Measurements from ENCODE around the gene MYH7B. TPM values are rescaled to one million over a fixed set of nuclear protein-coding genes. Genes with fewer than 3 reads are reported as not detected.

The MYH7B gene
- total RNA-seq, 1 donor from 2014 or later: 1.2 TPM

DNA sequence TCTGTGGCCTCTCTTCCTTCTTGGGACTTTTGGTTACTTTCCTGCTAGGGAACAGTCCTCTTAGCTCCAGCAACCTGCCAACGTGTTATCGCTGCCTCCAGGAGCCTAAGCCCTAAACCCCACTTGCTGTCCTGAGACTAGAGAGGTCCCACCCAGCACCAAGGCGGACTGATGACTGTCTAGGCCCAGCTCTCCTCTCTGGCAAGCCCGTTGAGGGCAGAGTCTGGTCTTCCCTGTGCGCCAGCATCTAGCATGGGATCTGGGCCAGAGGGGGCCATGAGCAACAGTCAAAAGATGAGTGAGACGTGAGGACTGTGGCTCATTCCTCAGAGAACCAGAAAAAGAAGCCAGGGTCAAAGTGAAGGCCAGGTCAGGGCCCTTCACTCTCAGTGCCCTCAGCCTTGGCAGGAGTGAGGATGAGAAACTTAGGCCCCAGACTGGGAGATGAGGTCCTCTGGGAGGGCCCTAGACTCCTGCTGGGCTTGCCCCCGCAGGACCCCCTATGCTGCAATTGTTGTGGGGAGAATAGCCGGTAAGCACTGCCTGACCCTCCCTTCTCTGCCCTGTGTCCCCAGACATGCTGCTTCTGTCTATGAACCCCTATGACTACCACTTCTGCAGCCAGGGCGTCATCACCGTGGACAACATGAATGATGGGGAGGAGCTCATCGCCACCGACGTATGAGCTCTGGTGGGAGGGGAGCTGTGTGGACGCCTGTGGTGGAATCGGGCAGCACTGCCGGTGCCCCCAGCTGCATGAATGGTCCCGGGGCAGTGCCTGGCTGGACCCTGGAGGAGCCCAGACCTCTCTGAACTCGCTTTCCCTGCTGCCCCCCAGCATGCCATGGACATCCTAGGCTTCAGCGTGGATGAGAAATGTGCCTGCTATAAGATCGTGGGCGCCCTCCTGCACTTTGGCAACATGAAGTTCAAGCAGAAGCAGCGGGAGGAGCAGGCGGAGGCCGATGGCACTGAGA lies 30.9 kb downstream of the MYH7B start:
- H3K27me3 Mint-ChIP-seq: peaks cover 13% of the 10 kb centered on the region
- TF ChIP-seq, protein P1, sequence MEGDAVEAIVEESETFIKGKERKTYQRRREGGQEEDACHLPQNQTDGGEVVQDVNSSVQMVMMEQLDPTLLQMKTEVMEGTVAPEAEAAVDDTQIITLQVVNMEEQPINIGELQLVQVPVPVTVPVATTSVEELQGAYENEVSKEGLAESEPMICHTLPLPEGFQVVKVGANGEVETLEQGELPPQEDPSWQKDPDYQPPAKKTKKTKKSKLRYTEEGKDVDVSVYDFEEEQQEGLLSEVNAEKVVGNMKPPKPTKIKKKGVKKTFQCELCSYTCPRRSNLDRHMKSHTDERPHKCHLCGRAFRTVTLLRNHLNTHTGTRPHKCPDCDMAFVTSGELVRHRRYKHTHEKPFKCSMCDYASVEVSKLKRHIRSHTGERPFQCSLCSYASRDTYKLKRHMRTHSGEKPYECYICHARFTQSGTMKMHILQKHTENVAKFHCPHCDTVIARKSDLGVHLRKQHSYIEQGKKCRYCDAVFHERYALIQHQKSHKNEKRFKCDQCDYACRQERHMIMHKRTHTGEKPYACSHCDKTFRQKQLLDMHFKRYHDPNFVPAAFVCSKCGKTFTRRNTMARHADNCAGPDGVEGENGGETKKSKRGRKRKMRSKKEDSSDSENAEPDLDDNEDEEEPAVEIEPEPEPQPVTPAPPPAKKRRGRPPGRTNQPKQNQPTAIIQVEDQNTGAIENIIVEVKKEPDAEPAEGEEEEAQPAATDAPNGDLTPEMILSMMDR (conservative IDR thresholded peaks at IDR 0.05): no peak
- H3K36me3 Mint-ChIP-seq: no peaks in the 10 kb centered on the region
- H3K9me3 Mint-ChIP-seq: no peaks in the 10 kb centered on the region
- H3K27ac Mint-ChIP-seq: no peak overlapping the region
- no peak for DNase-seq (ENCODE audit: extremely low spot score, unreplicated experiment)
- H3K4me3 Mint-ChIP-seq: no peak overlapping the region
- peaks cover 31% of the 10 kb centered on the region for H3K4me1 Mint-ChIP-seq (ENCODE audit: unreplicated experiment)

DNA sequence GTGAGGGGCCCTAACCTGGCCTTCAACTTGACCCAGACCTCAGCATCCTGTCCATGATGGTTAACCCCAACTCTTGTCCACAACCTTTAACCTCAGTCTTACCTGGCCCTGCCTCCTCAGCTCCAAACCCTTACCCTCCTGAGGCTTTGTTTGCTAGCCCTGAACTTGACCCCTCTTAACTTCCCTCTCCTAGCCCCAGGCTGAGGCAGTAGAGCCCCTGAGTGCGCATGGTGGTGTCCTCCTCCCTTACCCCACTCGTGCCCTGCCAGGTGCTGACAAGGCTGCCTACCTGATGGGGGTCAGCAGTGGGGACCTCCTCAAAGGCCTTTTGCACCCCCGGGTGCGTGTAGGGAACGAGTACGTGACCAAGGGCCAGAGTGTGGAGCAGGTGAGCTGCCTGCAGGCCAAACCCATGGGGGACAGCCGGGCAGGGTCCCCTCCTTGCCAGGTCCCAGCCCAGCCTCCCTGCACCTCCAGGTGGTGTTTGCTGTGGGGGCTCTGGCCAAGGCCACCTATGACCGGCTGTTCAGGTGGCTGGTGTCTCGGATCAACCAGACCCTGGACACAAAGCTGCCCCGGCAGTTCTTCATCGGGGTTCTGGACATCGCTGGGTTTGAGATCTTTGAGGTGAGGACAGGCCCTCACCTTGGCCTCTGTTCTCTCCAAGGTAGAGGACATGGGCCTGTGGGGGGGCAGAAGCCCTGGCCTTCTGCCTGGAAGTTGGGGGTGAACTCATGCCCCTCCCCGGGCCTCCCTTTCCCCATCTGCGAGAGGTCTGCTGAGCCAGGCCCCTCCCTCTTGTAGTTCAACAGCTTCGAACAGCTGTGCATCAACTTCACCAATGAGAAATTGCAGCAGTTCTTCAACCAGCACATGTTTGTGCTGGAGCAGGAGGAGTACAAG lies 31.9 kb downstream of the MYH7B start:
- no peak overlapping the region for H3K27ac Mint-ChIP-seq
- TF ChIP-seq, protein P1 (conservative IDR thresholded peaks at IDR 0.05): no peak
- no peaks in the 10 kb centered on the region for H3K36me3 Mint-ChIP-seq

DNA sequence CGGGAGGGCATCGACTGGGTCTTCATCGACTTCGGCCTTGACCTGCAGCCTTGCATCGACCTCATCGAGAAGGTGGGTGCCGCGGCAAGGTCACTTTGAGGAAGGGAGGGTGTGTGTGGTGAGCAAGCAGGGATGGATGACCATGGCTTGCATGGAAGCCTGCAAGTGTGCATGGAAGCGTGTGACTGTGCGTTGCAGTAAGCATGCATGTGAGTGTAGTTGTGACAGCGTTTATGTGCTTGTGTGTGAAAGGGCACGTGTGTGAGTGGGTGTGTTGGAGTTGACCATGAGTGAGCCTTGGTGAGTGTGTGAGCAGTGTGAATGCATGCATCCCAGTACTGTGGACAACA lies 32.5 kb downstream of the MYH7B start:
- H3K27ac Mint-ChIP-seq: no peak overlapping the region
- no peak for DNase-seq (ENCODE audit: extremely low spot score, unreplicated experiment)
- H3K9me3 Mint-ChIP-seq: no peaks in the 10 kb centered on the region
- TF ChIP-seq, protein P1 (conservative IDR thresholded peaks at IDR 0.05): no peak
- H3K36me3 Mint-ChIP-seq: no peaks in the 10 kb centered on the region
- no peak overlapping the region for H3K4me3 Mint-ChIP-seq
- H3K4me1 Mint-ChIP-seq (ENCODE audit: unreplicated experiment): peaks cover 24% of the 10 kb centered on the region
- H3K27me3 Mint-ChIP-seq: peaks cover 13% of the 10 kb centered on the region

More for the DNA sequence above, 31.9 kb downstream of the MYH7B start:
- H3K4me3 Mint-ChIP-seq: no peak overlapping the region
- DNase-seq (ENCODE audit: extremely low spot score, unreplicated experiment): no peak
- peaks cover 13% of the 10 kb centered on the region for H3K27me3 Mint-ChIP-seq
- H3K4me1 Mint-ChIP-seq (ENCODE audit: unreplicated experiment): peaks cover 29% of the 10 kb centered on the region
- no peaks in the 10 kb centered on the region for H3K9me3 Mint-ChIP-seq

DNA sequence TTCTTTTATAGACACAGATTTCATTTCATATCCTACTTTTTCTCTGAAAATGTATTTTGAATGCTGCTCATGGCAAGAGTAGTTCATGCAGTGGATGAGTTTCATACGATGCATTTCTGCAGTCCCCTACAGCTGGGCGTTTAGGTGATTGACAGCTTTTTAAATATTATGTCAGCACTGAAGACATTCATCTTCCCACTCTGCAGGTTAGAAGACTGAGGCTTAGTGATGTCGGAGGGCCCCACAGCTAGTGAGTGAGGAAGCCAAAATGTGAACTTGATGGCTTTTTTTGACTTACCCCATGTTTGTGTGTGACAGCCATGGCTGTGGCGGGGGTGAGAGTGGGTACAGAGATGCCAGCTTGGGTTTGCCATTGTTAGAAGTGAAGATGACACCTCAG lies 33.5 kb downstream of the MYH7B start:
- Mint-ChIP-seq H3K36me3 (no peaks in the 10 kb centered on the region), H3K9me3 (no peaks in the 10 kb centered on the region), H3K27me3 (peaks cover 6% of the 10 kb centered on the region), H3K4me1 (ENCODE audit: unreplicated experiment) (peaks cover 15% of the 10 kb centered on the region), H3K4me3 (no peak overlapping the region), H3K27ac (no peak overlapping the region)
- TF ChIP-seq, protein P1 (conservative IDR thresholded peaks at IDR 0.05): no peak
- DNase-seq (ENCODE audit: extremely low spot score, unreplicated experiment): no peak

DNA sequence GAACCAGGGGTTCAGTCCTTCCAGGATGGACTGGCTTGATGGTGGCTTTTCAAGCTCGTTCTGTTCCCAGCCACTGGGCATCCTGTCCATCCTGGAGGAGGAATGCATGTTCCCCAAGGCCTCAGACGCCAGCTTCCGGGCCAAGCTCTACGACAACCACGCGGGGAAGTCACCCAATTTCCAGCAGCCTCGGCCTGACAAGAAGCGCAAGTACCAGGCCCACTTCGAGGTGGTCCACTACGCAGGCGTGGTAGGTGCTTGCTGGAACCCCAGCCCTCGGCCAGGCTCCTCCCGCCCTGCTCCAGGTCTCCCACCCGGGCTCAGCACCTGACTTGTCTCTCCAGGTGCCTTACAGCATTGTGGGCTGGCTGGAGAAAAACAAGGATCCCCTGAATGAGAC lies 34.0 kb downstream of the MYH7B start:
- Mint-ChIP-seq H3K9me3 (no peaks in the 10 kb centered on the region), H3K4me3 (no peak overlapping the region), H3K4me1 (ENCODE audit: unreplicated experiment) (peaks cover 15% of the 10 kb centered on the region), H3K27me3 (peaks cover 5% of the 10 kb centered on the region), H3K36me3 (peaks cover 2% of the 10 kb centered on the region), H3K27ac (no peak overlapping the region)
- DNase-seq (ENCODE audit: extremely low spot score, unreplicated experiment): no peak
- TF ChIP-seq, protein P1 (conservative IDR thresholded peaks at IDR 0.05): no peak
